Stimulated activated naive CD8-positive, alpha-beta T cell treated with anti-CD3 and anti-CD28 coated beads, Interleukin-15, Interleukin-2, amounts not matched to agents 100 U/mL and 50 U/mL, for 24 hours (primary cell): ENCODE measurements around the gene SEC14L5.
"Not testable (repeated sequence)": the region's sequence is repeated elsewhere in the genome, so short reads cannot be mapped to it uniquely, and the experiment has no call there.

Source experiments
- ATAC-seq: fragments of 150-1000 bp; cut with Tn5 transposase; one replicate; pipeline ENCODE4 v1.10.0; 2021
- DNase-seq: peaks from one replicate; pipeline ENCODE4 v3.0.0; 2021

SEC14L5 gene

DNA sequence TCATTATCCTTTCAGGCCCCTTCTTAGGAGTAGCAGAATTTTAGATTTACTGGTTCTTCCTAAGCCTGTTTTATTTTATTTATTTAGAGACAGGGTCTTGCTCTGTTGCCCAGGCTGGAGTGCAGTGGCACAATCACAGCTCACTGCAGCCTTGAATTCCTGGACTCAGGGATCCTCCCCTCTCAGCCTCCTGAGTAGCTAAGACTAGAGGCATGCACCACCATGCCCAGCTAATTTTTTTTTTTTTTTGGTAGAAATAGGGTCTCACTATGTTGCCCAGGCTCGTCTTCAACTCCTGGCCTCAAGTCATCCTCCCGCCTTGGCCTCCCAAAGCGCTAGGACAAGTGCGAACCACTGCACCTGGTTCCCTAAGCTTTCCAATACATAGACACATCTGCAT lies 28.5 kb upstream of the SEC14L5 start:
- not testable (repeated sequence) for ATAC-seq, DNase-seq

DNA sequence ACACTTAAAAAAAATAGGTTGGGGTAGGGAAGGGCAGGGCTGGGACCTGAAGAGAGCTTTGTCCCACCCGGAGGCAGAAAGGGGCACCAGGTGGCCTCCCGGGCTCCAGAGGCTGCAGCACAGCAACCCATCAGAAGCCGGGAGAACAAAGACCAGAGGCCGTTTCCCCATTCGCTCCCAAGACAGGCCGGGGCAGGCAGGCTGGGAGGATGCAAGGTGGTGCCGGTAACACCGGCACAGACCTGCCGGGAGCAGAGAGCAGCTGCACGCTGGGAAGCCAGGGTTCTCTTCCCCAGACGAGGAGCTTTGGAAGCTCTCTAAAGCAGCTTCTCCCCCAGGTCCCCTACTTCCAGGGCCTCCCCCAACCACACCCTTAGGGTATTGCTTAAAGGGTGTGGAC lies 26.7 kb upstream of the SEC14L5 start:
- DNase-seq (no peak), ATAC-seq (no peak)

DNA sequence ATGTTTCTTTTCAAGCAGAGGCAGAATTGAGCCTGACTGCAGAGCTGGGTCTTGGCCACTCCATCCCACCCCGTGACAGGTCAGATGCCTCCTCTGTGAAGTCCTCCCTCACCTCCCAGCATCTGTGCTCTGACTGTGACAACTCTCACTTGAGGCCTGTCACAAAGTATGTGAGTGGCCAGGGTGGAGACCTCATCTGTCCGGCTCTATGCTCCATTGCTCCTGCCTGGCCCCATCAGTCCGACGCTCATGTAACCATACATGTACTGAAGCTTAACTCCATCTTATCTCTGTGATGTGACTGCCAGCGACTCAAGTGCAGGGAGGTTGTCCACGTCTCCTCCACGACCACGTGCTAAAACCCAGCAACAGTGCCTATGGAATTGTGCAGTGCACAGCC lies 24.7 kb upstream of the SEC14L5 start:
- DNase-seq = no peak
- no peak for ATAC-seq

DNA sequence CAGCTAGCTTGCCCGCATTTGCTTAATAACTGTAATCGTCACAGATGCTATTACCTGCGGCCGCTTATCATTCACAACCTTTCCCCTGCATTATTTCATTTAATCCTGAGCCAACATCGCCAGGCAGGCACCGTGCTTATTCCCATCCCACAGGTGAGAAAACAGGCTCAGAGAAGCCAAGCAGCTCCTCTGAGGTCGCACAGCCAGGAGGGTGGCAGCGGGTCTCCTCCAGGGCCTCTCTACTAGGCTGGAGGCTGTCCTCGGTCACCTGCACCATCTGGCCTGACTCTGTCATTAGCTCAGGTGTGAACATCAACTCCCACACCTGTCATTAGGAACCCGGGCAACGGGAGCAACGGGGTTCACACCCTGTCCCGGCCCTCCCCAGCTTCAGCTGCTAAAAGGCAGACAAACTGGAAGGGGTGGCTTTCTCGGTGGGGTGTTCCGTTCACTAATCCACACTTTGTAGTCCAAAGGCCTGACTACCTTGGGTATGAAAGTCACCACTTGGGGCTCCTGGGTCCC lies 24.2 kb upstream of the SEC14L5 start:
- ATAC-seq (no peak), DNase-seq (no peak)

- DNase-seq = no peak
- ATAC-seq = no peak
These were observed 23.5 kb upstream of the SEC14L5 start for GRCh38 chr16:4934591-4934990.

- DNase-seq = no peak
- ATAC-seq = no peak
These were observed 22.8 kb upstream of the SEC14L5 start for GRCh38 chr16:4935241-4935855.

- ATAC-seq = no peak
- no peak for DNase-seq
These were observed 21.7 kb upstream of the SEC14L5 start for GRCh38 chr16:4936181-4936990.

- DNase-seq (no peak), ATAC-seq (peak; percentile 35)
These were observed 20.9 kb upstream of the SEC14L5 start, which contains the start of gene PPL for GRCh38 chr16:4936991-4937781. Gene PPL (minus strand): TSS chr16:4937148. CDS start chr16:4937045, 103 bp downstream.

DNA sequence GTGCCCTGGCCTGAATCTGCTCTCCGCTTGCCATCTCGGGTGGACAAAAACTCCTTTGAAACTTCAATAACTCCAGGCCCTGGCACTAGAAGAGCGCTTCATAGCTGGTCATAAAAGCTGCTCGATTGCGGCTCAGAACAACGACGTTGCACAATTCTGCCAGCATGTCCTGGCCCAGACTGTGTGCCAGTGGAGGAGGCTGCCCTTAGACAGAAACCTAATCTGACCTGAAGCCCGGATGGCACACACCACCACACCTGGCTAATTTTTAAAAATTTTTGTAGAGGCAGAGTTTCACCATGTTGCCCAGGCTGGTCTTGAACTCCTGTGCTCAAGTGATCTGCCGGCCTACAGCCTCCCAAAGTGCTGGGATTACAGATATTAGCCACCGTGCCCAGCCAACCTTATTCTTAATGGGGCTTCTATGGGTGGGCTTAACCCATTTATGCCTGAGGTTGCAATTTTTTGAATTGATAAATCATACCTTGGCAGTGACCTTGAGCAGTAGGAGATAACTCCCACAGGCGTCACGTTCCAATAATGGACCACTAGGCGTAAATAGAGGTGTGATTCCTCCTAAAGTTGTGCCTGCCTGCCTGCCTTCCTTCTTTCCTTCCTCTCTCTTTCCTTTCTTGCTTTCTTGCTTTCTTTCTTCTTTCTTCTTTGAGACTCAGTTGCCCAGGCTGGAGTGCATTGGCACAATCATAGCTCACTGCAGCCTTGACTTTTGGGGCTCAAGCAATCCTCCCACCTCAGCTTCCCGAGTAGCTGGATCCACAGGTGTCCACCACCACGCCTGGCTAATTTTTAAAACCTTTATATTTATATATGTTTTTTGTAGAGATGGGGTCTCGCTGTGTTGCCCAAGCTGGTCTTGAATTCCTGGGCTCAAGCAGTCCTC lies 20.1 kb upstream of the SEC14L5 start:
- DNase-seq (no peak), ATAC-seq (no peak)

DNA sequence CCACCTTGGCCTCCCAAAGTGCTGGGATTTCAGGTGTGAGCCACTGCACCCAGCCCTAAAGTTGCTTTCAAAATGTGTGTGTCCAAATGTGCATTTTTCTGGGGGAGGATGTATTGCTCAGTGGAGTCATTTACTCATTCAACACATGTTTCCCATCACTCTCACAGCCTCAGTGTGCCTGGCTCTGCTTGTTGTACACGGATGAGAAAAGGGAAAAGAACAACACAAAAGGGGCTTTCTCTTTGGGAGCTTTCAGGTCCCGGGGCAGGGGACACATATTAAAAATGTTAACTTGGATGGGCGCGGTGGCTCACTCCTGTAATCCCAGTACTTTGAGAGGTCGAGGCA lies 19.5 kb upstream of the SEC14L5 start:
- DNase-seq (no peak), ATAC-seq (no peak)

GRCh38 chr16:4940719-4941118 lies 17.4 kb upstream of the SEC14L5 start:
- DNase-seq (no peak), ATAC-seq (no peak)

DNA sequence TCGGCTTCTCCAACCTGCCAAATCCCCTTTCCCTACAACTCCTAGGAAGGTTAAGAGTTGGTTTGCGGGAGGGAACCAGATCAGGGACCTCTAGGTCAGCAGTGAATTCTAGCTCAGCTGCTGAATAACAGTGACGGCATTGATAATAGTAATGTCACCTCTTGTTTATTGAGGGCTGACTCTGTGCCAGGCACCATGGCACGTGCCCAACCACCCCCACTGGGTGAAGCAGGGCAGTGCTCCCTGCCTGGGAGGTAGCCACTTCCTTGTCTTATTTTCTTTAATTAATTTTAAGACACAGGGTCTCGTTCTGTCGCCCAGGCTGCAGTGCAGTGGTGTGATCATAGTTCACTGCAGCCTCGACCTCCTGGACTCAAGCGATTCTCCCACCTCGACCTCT lies 15.6 kb upstream of the SEC14L5 start:
- DNase-seq (no peak), ATAC-seq (no peak)

DNA sequence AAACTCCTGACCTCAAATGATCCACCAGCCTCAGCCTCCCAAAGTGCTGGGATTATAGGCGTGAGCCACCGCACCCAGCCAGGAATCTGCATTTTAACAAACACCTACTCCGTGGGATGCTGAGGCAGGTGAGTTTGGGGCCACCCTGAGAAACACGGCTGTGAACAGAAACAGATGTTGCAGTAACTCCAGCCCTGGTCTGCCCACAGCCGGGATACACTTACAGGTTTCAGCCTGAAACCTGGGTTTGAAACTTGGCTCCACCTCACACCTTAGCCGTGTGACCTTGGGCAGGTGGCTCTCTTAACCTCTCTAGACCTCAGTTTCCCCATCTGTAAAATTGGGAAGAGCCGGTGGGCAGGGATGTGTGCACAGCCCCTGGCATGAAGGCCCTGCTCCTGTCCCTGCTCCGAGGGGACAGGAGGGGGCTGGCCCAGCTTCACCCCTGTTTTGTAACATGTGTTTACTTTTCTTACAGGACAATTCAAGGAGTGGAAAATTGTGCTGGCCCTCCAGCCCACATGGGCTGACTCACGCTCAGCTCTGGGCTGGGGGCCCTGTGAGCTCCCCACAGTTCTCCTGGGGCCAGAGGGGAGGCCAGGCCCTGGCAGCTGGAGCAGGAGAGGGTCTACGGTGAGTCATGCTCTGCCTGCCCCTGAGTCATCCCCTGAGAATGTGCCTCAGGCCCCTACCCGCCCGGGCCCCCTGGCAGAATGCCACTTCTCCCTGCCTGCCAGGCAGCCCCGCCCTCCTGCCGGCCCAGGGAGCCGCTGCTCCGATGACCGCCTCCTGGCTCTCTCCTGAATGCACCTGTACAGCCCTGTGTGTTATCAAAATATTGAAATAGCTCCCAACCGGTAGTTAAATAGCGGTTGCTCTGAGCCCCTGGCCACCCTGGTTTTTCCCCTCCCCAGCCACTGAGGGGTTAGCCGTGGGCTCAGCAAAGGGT lies 13.5 kb upstream of the SEC14L5 start:
- ATAC-seq = peak; percentile 55
- peak; percentile 23 for DNase-seq

DNA sequence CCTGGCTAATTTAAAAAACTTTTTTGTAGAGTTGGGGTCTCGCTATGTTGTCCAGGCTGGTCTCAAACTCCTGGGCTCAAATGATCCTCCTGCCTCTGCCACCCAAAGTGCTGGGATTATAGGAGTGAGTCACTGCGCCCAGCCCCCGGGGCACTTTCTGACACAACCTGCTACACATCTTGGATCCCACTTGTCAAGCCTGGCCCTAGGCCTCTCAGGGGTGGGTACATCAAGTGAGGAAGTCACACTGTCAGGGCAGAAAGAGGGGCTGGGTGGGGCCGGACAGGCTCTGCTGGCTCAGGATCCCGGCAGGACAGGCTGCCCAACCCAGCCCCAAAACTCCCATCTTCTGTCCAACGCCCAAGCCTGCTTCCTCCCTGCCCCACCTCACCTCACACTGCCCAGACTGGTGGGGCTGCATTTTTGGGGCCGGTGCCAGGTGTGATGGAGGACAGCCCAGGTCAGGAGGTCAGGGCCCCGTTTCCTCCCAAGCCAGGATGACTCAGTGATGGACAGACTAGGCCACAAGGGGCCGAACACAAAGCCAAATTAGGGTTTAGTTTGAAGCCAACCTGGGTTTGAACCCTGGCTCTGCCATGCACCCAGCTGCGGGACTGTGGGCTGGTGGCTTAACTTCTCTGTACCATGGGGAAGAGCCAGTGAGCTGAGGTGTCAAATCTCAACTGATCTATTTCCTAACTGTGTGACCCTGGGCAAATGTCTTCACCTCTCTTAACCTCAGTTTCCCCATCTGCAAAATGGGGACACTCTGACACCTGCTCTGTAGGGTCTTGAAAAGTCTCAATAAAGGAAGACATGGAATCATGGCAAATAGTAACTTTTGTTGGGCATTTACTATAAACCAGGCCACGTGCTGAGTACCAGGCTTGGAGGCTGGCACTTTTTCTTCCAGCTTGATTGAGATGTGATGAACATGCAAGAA lies 12.3 kb upstream of the SEC14L5 start:
- ATAC-seq (no peak), DNase-seq (no peak)

- no peak for DNase-seq
- no peak for ATAC-seq
These were observed 11.2 kb upstream of the SEC14L5 start for GRCh38 chr16:4946917-4947316.

- DNase-seq = no peak
- ATAC-seq = no peak
These were observed 10.2 kb upstream of the SEC14L5 start for GRCh38 chr16:4947722-4948503.

GRCh38 chr16:4948903-4949766 lies 9.0 kb upstream of the SEC14L5 start:
- DNase-seq (no peak), ATAC-seq (no peak)

- DNase-seq (no peak), ATAC-seq (no peak)
These were observed 8.1 kb upstream of the SEC14L5 start for GRCh38 chr16:4949986-4950385.
